Stimulated activated CD8-positive, alpha-beta memory T cell treated with anti-CD3 and anti-CD28 coated beads, Interleukin-15, amount 100 ng/mL, for 48 hours (primary cell): ENCODE measurements around the gene C3orf18.

Experiments used
- DNase-seq, 2 donors: peaks; one replicate each; pipeline ENCODE4 v3.0.0-alpha.2; 2020; ENCODE audit warnings: low read depth in 2 of 2

Gene C3orf18

GRCh38 chr3:50567386-50568167, at the start of gene C3orf18:
C3orf18 (minus strand) TSS chr3:50567747; CDS start chr3:50565699, 2,048 bp downstream.
- peak; percentile 96 for DNase-seq

GRCh38 chr3:50616770-50617095, 49.2 kb upstream of the C3orf18 start:
- DNase-seq = peak; percentile 93 to 95

DNA sequence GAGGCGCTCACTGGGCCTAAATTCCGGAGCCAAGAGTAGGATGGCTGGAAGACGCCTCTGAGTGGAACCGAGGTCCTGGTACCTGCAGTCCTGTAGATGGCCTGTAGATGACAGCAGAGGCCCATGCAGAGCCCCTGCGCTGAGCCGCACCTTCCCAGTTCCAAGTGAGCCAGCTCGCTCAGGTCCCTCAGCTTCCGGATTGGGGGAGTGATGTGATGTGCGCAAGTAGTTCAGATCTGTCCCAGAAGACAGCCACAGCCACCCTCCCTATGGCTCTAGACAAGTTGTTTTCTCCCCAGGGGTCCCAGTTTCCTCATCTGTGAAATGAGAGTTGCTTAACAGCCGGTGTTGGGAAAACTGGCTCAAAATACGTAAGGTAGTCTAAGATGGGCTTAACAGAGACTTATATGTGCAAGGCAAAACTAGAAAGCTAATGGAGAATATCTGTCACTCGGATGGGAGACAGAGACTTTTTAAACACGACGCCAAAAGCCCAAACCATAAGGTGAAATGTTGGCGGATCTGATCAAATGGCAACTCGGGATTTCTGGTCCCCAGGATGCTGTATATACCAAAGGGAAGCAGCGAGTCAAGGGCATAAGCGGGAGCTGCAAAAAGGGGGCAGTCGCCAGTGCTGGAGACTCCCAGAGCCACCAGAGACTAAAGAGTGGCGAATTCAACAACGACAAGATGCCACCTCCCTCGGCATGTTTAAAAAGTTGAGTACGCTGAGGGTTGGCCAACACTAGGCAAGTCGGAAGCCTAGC, 48.6 kb upstream of the C3orf18 start:
- peak; percentile 73 to 78 for DNase-seq

- no peak for DNase-seq
Measured at GRCh38 chr3:50615190-50615589, 47.6 kb upstream of the C3orf18 start.

DNA sequence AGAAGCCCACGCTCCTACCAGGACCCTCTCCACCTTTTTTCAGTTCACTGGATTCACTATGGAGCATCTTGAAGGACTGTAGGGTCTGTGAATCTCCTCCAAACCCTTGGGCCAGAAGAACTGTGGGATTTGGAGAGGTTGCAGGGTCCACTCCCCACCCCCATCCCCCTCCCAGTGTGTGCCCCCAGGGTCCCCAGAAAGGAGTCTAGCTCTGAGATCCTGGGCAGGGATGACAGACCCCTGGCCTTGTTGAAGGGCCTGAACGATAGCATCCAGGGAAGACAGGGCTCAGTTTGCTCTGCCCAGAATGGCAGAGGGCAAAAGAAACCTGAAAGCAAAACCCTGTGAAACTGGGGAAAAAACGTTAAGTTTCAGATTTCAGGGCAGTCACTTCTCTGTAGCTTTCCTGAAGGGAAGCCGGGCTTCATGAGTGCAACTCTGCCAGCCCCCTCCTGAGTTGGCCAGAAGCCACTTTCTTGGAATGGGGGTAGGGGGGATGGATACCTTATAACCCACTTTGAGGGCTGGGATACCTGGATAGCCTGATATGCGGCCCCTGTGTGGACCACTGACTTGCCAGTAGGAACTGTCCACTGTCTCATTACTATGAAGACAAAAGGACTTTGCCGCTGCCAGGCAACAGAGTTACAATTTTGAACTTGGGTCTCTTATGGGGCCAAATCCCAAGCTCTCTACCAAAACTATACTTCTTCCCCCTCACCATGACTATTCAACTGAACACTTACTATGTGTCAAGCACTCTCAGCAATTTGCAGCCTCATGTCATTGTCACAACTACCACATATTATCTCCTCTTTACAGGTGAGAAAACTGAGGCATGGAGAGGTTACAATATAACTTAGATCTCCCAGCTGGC, 45.7 kb upstream of the C3orf18 start:
- no peak for DNase-seq

DNA sequence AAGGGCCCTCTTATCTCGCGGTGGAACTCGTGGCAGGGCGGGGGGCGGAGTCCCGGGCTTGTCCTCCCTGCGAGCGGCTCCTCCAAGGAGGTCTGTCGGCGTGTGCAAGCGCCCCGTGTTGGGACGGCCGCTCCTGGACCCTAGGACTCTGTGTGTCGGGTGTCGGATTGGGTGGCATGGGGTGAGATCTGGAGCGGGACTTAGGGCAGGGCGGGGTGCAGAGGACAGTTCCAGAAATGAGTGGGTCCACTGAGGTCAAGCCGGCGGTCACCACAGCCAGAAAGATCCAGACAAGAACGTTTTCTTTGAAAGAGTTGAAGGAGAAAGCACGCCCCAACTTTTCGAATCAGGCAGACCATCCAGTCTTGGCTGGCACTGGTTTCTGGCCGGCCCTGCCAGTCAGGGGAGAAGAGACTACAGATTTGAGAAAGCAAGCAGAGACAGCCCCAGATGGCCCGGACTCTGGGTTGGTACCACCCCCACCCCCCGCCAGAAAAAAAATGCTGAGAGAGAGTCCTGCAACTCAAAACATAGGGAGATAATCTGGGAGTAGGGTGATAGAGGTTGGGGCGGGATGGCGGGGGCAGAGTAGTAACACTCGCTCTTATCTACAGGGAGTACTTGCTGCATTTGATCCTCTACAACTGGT, 44.8 kb upstream of the C3orf18 start:
- no peak for DNase-seq

DNA sequence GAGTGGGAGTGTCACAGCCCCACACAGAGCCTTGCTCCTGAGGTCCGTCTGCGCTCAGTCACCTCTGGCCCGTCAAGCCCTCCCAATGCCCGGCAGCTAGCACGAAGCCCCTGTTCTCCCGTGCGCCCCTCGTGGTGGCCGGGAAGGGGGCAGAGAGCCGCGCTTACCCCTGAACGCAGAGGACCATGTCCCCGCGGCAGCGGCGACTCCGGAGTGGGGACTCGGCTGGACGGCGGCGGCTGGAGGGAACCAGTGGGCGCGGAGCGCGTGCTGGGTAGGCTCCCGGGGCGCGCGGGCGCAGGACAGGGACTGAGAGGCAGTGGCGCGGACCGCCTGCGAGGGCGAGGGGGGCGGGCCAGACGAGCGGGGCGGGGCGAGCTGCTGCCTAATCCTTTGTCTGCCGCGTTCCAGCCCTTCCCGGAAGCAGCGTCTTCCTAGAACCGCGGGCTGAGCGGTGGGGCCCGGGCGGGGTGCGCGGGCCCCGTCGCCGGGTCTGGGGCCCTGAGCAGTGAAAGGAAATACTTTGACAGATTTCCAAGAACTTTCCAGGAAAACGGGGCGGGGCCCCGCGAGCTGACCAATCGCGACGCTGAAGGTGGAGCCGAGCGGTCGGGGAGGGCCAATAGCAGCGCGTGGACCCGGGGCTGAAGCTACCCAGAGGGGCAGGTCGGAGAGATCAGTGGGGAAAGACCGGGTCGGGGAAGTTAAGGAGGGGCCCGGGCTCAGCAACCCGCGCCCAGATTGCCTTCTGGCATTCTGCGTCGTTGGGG, 44.1 kb upstream of the C3orf18 start, which contains the start of gene CISH:
TSS of gene CISH (minus strand) at position 311 of the 770 bp plus-strand sequence. CDS start at position 187, 124 bp downstream.
- DNase-seq = peak; percentile 98 to 99

DNA sequence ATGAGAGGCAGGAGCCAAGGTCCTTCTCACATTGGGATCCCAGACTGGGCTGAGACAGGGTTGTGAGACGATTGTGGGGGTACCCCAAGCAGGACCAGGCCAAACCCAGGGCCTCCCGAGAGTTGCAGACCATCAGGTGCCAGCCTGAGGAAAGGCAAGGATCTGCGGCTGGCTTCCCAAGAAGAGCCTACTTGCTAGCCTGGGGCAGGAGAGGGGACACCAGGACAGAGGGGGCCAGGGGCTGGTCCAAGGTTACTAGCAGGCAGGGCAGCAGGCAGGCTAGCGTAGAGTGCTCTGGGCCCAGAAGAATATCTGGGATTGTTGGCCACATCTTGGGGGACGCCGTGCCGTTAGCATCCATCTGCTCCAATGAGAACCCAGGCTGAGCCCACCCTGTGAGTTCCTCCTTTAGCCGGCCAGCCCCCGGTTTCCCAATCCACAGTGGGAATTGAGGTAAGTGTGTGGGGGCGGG, 43.5 kb upstream of the C3orf18 start:
- DNase-seq = no peak

GRCh38 chr3:50610181-50610971, 42.8 kb upstream of the C3orf18 start:
- no peak for DNase-seq

GRCh38 chr3:50609763-50610085, 42.2 kb upstream of the C3orf18 start:
- DNase-seq = no peak

GRCh38 chr3:50609071-50609762, 41.7 kb upstream of the C3orf18 start:
- no peak for DNase-seq

- DNase-seq = no peak
Measured at GRCh38 chr3:50608278-50608677, 40.7 kb upstream of the C3orf18 start.

DNA sequence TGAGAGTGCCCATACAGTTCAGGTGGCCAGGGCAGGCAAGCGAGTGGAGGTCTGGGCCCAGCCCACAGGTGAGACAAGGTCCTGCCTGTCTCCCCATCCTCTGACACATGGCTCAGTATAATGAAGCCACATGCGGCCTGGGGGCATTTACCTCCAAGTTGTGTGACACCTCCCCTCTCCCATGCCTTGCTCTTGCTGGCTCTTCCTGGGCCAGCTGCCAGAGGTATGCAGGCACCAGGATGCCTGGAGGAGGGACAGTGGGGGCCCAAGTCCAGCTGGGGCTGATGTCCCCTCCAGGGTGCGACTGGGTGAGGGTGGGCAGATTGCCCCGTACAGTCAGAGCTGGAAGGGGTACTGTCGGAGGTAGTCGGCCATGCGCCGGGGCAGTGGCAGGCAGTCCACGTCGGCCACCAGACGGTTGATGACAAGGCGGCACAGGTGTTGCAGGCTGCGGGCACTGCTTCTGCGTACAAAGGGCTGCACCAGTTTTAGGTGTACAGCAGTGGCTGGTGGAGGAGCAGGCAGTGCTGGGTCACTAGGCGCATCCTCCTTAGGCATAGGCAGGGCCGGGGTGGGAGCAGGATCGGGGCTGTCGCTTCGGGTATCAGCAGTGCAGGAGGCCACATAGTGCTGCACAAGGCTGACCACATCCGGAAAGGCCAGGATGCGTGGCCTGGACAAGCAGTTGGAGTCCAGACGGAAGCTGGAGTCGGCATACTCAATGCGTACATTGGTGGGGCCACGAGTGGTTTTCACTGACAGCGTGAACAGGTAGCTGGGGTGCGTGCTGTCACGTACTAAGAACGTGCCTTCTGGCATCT, 39.9 kb upstream of the C3orf18 start:
- DNase-seq = no peak

DNA sequence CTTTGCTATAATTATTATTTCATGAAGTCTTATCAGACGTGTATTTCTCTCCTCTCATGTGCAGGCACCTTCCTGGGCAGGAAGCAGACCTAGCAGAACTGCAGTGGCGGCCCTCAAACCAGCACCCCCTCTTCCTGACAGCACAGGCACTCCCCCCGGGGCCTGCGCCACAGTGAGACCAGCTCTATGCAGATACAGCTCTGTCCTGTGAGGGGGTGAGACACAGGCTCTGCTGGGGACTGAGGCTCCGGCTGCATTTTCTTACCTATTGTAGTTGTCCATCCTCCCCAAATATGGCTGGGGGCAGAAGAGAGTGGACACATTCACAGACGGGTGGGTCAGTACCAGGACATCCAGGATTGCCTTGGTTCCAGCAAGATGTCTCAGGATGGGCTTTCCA, 39.0 kb upstream of the C3orf18 start:
- DNase-seq = no peak

- no peak for DNase-seq
Measured at GRCh38 chr3:50605901-50606326, 38.4 kb upstream of the C3orf18 start.

DNA sequence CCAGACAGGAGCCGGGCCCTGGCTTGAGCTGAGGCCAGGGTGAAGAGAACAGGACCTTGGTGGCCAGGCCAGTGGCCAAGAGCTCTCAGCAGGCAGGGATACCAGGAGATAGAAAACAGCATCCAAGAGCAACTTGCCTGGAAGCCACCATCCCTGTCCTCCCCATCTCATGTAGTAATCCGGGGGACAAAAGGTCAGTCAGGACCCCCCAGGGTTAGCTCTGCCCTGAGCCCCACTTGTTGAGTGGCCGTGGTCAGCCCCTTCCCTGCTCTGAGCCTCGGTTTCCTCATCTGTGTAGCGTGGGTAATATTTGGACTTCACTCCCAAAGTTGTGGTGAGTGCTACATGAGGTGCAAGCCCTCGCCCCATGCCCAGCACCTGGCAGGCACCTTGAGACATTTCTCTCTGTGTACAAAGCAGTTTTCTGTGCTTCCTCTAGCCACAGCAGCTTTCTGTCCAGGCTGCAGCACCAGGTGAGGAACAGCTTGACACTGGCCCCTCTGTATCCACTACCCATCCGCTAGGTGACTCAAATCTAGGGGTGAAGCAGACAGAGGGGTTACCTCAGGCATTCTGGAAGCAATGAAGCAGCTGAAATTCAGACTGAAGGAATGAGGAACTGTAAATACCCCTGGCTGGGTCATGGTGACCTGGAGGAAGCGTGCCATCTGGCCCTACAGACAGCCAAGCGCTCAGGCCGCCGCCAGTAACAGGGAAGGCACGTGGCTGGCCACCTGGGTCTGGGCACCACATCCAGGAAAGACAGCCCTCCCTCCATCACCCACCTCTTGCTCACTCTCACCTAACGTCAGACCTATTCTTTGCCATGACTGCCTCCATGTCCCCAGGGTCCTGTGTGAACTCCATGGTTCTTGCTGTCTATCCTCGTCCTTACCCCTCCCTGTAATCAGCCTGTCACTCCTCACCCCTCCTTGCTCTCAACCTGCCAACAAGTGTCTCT, 37.4 kb upstream of the C3orf18 start:
- no peak for DNase-seq

- DNase-seq = no peak
Measured at GRCh38 chr3:50604110-50604621, 36.6 kb upstream of the C3orf18 start.
